H9 (cell line): ENCODE measurements around the gene ZNF319. TPM values are rescaled to one million over a fixed set of nuclear protein-coding genes. Genes with fewer than 3 reads are reported as not detected.

ENCODE experiments used
- DNase-seq: peaks from one replicate; pipeline ENCODE4 v3.0.0-alpha.2; 2017
- H2AFZ ChIP-seq: one replicate; pipeline ENCODE4 v1.6.1; 2013; ENCODE audit warnings: mild to moderate bottlenecking, low read length, control low read depth, moderate library complexity
- H2AK5ac ChIP-seq: 2 replicates; pipeline ENCODE4 v1.6.1; 2013; ENCODE audit warnings: low read length, control low read depth, mixed read lengths; ENCODE audit not compliant: insufficient read length
- H2BK120ac ChIP-seq: one replicate; pipeline ENCODE4 v1.6.1; 2013; ENCODE audit warnings: low read depth, mild to moderate bottlenecking, low read length, control low read depth, inconsistent platforms; ENCODE audit not compliant: poor library complexity, severe bottlenecking
- H2BK12ac ChIP-seq: 2 replicates; pipeline ENCODE4 v1.6.1; 2013; ENCODE audit warnings: low read length, control low read depth, mixed read lengths, low read depth; ENCODE audit not compliant: insufficient read length
- H2BK15ac ChIP-seq: 2 replicates; pipeline ENCODE4 v1.6.1; 2013; ENCODE audit warnings: low read depth, low read length, control low read depth
- H2BK20ac ChIP-seq: one replicate; pipeline ENCODE4 v1.6.1; 2013; ENCODE audit warnings: low read depth, mild to moderate bottlenecking, low read length, control low read depth, inconsistent platforms; ENCODE audit not compliant: poor library complexity, severe bottlenecking
- H2BK5ac ChIP-seq: 2 replicates; pipeline ENCODE4 v1.6.1; 2013; ENCODE audit warnings: low read length, control low read depth, mixed read lengths; ENCODE audit not compliant: insufficient read length
- H3K14ac ChIP-seq: 2 replicates; pipeline ENCODE4 v1.6.1; 2013; ENCODE audit warnings: low read length, control low read depth; ENCODE audit not compliant: insufficient read depth
- H3K18ac ChIP-seq: 2 replicates; pipeline ENCODE4 v1.6.1; 2013; ENCODE audit warnings: low read depth, mild to moderate bottlenecking, mixed read lengths, low read length, control low read depth; ENCODE audit not compliant: insufficient read length
- H3K23ac ChIP-seq: 2 replicates; pipeline ENCODE4 v1.6.1; 2013; ENCODE audit warnings: low read length, control low read depth, mixed read lengths, low read depth; ENCODE audit not compliant: insufficient read length
- H3K23me2 ChIP-seq: 2 replicates; pipeline ENCODE4 v1.6.1; 2013; ENCODE audit warnings: low read depth, mild to moderate bottlenecking, mixed read lengths, low read length, control low read depth; ENCODE audit not compliant: insufficient read length, poor library complexity, severe bottlenecking
- H3K27ac ChIP-seq: 2 replicates; pipeline ENCODE4 v1.5.1; 2013; ENCODE audit warnings: low read length, control low read depth, mixed read lengths, low read depth; ENCODE audit not compliant: insufficient read length
- H3K27me3 ChIP-seq: 2 replicates; pipeline ENCODE4 v1.6.1; 2013; ENCODE audit warnings: low read length, control low read depth, inconsistent platforms; ENCODE audit not compliant: insufficient read depth
- H3K4ac ChIP-seq: 2 replicates; pipeline ENCODE4 v1.6.1; 2013; ENCODE audit warnings: low read depth, mild to moderate bottlenecking, control low read depth, inconsistent platforms, low read length, moderate library complexity
- H3K4me1 ChIP-seq: 2 replicates; pipeline ENCODE4 v1.6.1; 2013; ENCODE audit warnings: low read length, control low read depth, inconsistent platforms; ENCODE audit not compliant: insufficient read depth
- H3K4me2 ChIP-seq: 2 replicates; pipeline ENCODE4 v1.6.1; 2013; ENCODE audit warnings: low read length, control low read depth, mixed read lengths; ENCODE audit not compliant: insufficient read length, insufficient read depth
- H3K56ac ChIP-seq: 2 replicates; pipeline ENCODE4 v1.6.1; 2013; ENCODE audit warnings: low read depth, mild to moderate bottlenecking, mixed read lengths, low read length, control low read depth; ENCODE audit not compliant: insufficient read length
- H3K79me1 ChIP-seq: 2 replicates; pipeline ENCODE4 v1.6.1; 2013; ENCODE audit warnings: low read depth, mild to moderate bottlenecking, moderate library complexity, low read length, control low read depth, inconsistent platforms; ENCODE audit not compliant: insufficient read depth, poor library complexity, severe bottlenecking
- H3K79me2 ChIP-seq: 2 replicates; pipeline ENCODE4 v1.6.1; 2013; ENCODE audit warnings: low read length, control low read depth, inconsistent platforms; ENCODE audit not compliant: insufficient read depth
- H3K9ac ChIP-seq: 2 replicates; pipeline ENCODE4 v1.6.1; 2013; ENCODE audit warnings: low read length, control low read depth, mixed read lengths; ENCODE audit not compliant: insufficient read length; ENCODE audit errors: extremely low read depth
- H3K9me3 ChIP-seq: one replicate; pipeline ENCODE4 v1.6.1; 2013; ENCODE audit warnings: low read depth, low read length, inconsistent platforms; ENCODE audit not compliant: control insufficient read depth
- H3T11ph ChIP-seq: one replicate; pipeline ENCODE4 v1.6.1; 2013; ENCODE audit warnings: mild to moderate bottlenecking, low read length, control low read depth, inconsistent platforms
- H4K20me1 ChIP-seq: one replicate; pipeline ENCODE4 v1.6.1; 2013; ENCODE audit not compliant: control insufficient read depth, insufficient read length, insufficient read depth
- H4K5ac ChIP-seq: 2 replicates; pipeline ENCODE4 v1.6.1; 2013; ENCODE audit warnings: low read depth, mild to moderate bottlenecking, mixed read lengths, low read length, control low read depth; ENCODE audit not compliant: insufficient read length
- H4K8ac ChIP-seq: replicated peaks from 2 replicates; pipeline ENCODE4 v1.6.1; 2013; ENCODE audit warnings: low read length, control low read depth, mixed read lengths, low read depth; ENCODE audit not compliant: insufficient read length
- H4K91ac ChIP-seq: 2 replicates; pipeline ENCODE4 v1.6.1; 2013; ENCODE audit warnings: low read depth, mild to moderate bottlenecking, moderate library complexity, mixed read lengths, low read length, control low read depth; ENCODE audit not compliant: insufficient read length
- H3K27ac Mint-ChIP-seq, 3 experiments: 2 replicates in 2 of 3; 3 replicates in 1 of 3; pipeline ENCODE4 v1.8.0; 2020 to 2021; ENCODE audit warnings: mixed read lengths in 3 of 3, mild to moderate bottlenecking in 1 of 3, moderate library complexity in 1 of 3
- H3K27me3 Mint-ChIP-seq: 2 replicates; pipeline ENCODE4 v1.8.0; 2021; ENCODE audit warnings: low read depth, mild to moderate bottlenecking, moderate library complexity, mixed read lengths
- H3K36me3 Mint-ChIP-seq, 3 experiments: 2 replicates in 2 of 3; 3 replicates in 1 of 3; pipeline ENCODE4 v1.8.0; 2020 to 2021; ENCODE audit warnings: low read depth in 3 of 3, mixed read lengths in 3 of 3; ENCODE audit not compliant: insufficient read depth in 1 of 3
- H3K4me1 Mint-ChIP-seq, 2 experiments: 2 replicates each; pipeline ENCODE4 v1.8.0; 2020; ENCODE audit warnings: mixed read lengths in 2 of 2
- H3K4me3 Mint-ChIP-seq, 2 experiments: 2 replicates in 1 of 2; 3 replicates in 1 of 2; pipeline ENCODE4 v1.8.0; 2020 to 2021; ENCODE audit warnings: mild to moderate bottlenecking in 2 of 2, mixed read lengths in 2 of 2, moderate library complexity in 1 of 2
- H3K9me3 Mint-ChIP-seq, 2 experiments: 2 replicates in 1 of 2; 3 replicates in 1 of 2; pipeline ENCODE4 v1.8.0; 2020; ENCODE audit warnings: mild to moderate bottlenecking in 2 of 2, mixed read lengths in 2 of 2, moderate library complexity in 1 of 2
- CTCF ChIP-seq: fragments of 200-600 bp; sonication (generic); conservative IDR thresholded peaks from 3 replicates; pipeline ENCODE4 v1.8.0; 2021; ENCODE audit warnings: antibody characterized with exemption, mild to moderate bottlenecking
- WGBS: extraction: QIAGEN DNeasy Blood & Tissue Kit; methylation state at CpG from one replicate; pipeline ENCODE4 v1.1.7; 2013; ENCODE audit warnings: missing lambda C conversion rate, low lambda C conversion rate, mixed read lengths; ENCODE audit not compliant: insufficient read length; ENCODE audit errors: extremely low coverage; 5-methylcytosine and 5-hydroxymethylcytosine counted together
- total RNA-seq: library from RNA; stranded (reverse); gene quantifications from 2 replicates; pipeline ENCODE4 v1.2.1, GENCODE V29; 2021

Gene ZNF319
- total RNA-seq, 1 experiment from 2014 or later = 5.6 TPM

- Histone ChIP-seq H4K20me1 (no peaks in the 10 kb centered on the region), H3K27me3 (no peaks in the 10 kb centered on the region; the same call in 1 of the 2 replicates), H2BK20ac (no peak overlapping the region), H3K18ac (no peak overlapping the region), H2AK5ac (no peak overlapping the region), H3K4me1 (no peaks in the 10 kb centered on the region), H4K5ac (no peak overlapping the region), H3K79me1 (no peaks in the 10 kb centered on the region), H3K4ac (no peak overlapping the region), H2BK5ac (no peak overlapping the region), H3K23ac (no peak overlapping the region), H2BK120ac (no peak overlapping the region), H4K91ac (no peak overlapping the region), H3K9me3 (no peaks in the 10 kb centered on the region), H2BK12ac (no peak overlapping the region), H2BK15ac (no peak overlapping the region), H3K14ac (no peak overlapping the region), H3K4me2 (no peak overlapping the region), H3K27ac (no peak overlapping the region), H2AFZ (no peak overlapping the region), H3T11ph (no peak overlapping the region), H4K8ac (no peak overlapping the region), H3K9ac (no peak overlapping the region), H3K23me2 (no peaks in the 10 kb centered on the region), H3K56ac (no peak overlapping the region), H3K79me2 (no peaks in the 10 kb centered on the region)
- WGBS = no CpG with 5 or more reads among the region's 5 CpGs
- Mint-ChIP-seq H3K4me3 (no peak overlapping the region), H3K4me1 (peaks cover 16 to 25% of the 10 kb centered on the region in 2 experiments; a peak in 3 of 4 replicates), H3K27me3 (no peaks in the 10 kb centered on the region; the same call in 1 of the 2 replicates), H3K27ac (no peak overlapping the region), H3K9me3 (no peaks in the 10 kb centered on the region), H3K36me3 (no peaks in the 10 kb centered on the region)
- no peak for TF ChIP-seq CTCF
- no peak for DNase-seq
Observed at GRCh38 chr16:57962046-57962445, 38.4 kb downstream of the ZNF319 start.
